ENCODE data around the gene C9orf78. TPM values are rescaled to one million over a fixed set of nuclear protein-coding genes. Genes with fewer than 3 reads are reported as not detected.

C9orf78 gene
- total RNA-seq, 1 donor from 2014 or later: 38.0 TPM

- Histone ChIP-seq H3K27ac (ENCODE audit: low read depth, low read length) (peak overlapping the region; percentile 54), H3K79me2 (ENCODE audit: insufficient read depth, low read length) (no peaks in the 10 kb centered on the region), H3K27me3 (ENCODE audit: insufficient read depth, low read length) (peaks cover 9% of the 10 kb centered on the region), H3K9me3 (ENCODE audit: insufficient read depth, low read depth, low read length) (no peaks in the 10 kb centered on the region), H3K4me2 (ENCODE audit: low read length) (peak overlapping the region; percentile 76), H3K4me1 (ENCODE audit: insufficient read depth, low read length) (peaks cover 18% of the 10 kb centered on the region), H2AFZ (ENCODE audit: low read depth, low read length) (no peak overlapping the region), H3K36me3 (ENCODE audit: insufficient read depth, low read length) (no peaks in the 10 kb centered on the region), H3K9ac (ENCODE audit: low read length) (peak overlapping the region; percentile 32), H4K20me1 (ENCODE audit: insufficient read depth, low read length) (no peaks in the 10 kb centered on the region), H3K4me3 (ENCODE audit: insufficient read depth, low read depth, low read length) (no peak overlapping the region)
- H3K27me3 Mint-ChIP-seq (ENCODE audit: low read depth, unreplicated experiment): peaks cover 17% of the 10 kb centered on the region
- TF ChIP-seq, protein P1, sequence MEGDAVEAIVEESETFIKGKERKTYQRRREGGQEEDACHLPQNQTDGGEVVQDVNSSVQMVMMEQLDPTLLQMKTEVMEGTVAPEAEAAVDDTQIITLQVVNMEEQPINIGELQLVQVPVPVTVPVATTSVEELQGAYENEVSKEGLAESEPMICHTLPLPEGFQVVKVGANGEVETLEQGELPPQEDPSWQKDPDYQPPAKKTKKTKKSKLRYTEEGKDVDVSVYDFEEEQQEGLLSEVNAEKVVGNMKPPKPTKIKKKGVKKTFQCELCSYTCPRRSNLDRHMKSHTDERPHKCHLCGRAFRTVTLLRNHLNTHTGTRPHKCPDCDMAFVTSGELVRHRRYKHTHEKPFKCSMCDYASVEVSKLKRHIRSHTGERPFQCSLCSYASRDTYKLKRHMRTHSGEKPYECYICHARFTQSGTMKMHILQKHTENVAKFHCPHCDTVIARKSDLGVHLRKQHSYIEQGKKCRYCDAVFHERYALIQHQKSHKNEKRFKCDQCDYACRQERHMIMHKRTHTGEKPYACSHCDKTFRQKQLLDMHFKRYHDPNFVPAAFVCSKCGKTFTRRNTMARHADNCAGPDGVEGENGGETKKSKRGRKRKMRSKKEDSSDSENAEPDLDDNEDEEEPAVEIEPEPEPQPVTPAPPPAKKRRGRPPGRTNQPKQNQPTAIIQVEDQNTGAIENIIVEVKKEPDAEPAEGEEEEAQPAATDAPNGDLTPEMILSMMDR (IDR thresholded peaks at IDR 0.05; ENCODE audit: insufficient read depth, low read depth, low read length): no peak
- TF ChIP-seq EZH2 (IDR thresholded peaks at IDR 0.05; ENCODE audit: insufficient read depth, low read length): no peak
- H3K9me3 Mint-ChIP-seq (ENCODE audit: unreplicated experiment): peaks cover 3% of the 10 kb centered on the region
- DNase-seq (ENCODE audit: low read depth) (no peak), FAIRE-seq (no peak)
- H3K36me3 Mint-ChIP-seq (ENCODE audit: low read depth, unreplicated experiment): no peaks in the 10 kb centered on the region
- no peak overlapping the region for H3K4me3 Mint-ChIP-seq (ENCODE audit: unreplicated experiment)
- H3K27ac Mint-ChIP-seq (ENCODE audit: unreplicated experiment): peak overlapping the region; percentile 20
- H3K4me1 Mint-ChIP-seq (ENCODE audit: low read depth, unreplicated experiment): peaks cover 8% of the 10 kb centered on the region
These were observed 57.3 kb downstream of the C9orf78 start for GRCh38 chr9:129777769-129778130.

Small RNA genes within 50 kb of the gene (microRNA-seq; reads per million reads assigned to microRNA genes)
- gene MIR6855: 1.9 reads per million

Other genes starting within 250 kb of the C9orf78 start
- 0.41 TPM in 1 of 2 replicates, not detected in the other for gene C9orf50, start 214.2 kb downstream of the C9orf78 start, total RNA-seq
- gene NTMT1, start 209.1 kb downstream of the C9orf78 start, total RNA-seq: 54.0 and 55.1 TPM in 2 replicates
- 21.7 and 24.3 TPM in 2 replicates for gene ASB6, start 193.1 kb downstream of the C9orf78 start, total RNA-seq
- not detected in 2 replicates for gene PRRX2, start 169.6 kb downstream of the C9orf78 start, total RNA-seq
- gene PTGES, start 82.2 kb downstream of the C9orf78 start, total RNA-seq: 1.2 and 2.5 TPM in 2 replicates
- 31.6 and 39.4 TPM in 2 replicates for gene TOR1B, start 32.1 kb downstream of the C9orf78 start, total RNA-seq
- gene TOR1A, start 11.1 kb downstream of the C9orf78 start, total RNA-seq: 65.3 and 67.4 TPM in 2 replicates
- gene USP20, start 183 bp upstream of the C9orf78 start, total RNA-seq: 24.1 and 24.9 TPM in 2 replicates
- gene FNBP1, start 207.9 kb upstream of the C9orf78 start, total RNA-seq: 60.9 and 63.5 TPM in 2 replicates
- 58.7 and 62.3 TPM in 2 replicates for gene GPR107, start 218.6 kb upstream of the C9orf78 start, total RNA-seq